Breast epithelium (tissue), 4 donors: ENCODE measurements around the gene OSBPL10. TPM values are rescaled to one million over a fixed set of nuclear protein-coding genes. Genes with fewer than 3 reads are reported as not detected.

ENCODE experiments used
- DNase-seq, 2 donors: peaks; one replicate each; pipeline ENCODE4 v3.0.0-alpha.2; 2019; ENCODE audit warnings: low spot score in 2 of 2
- H3K27ac ChIP-seq, 2 donors: fragments of 200-600 bp; sonication (generic) in 1 of 2; one replicate each; pipeline ENCODE4 v1.5.1; 2016 to 2019; ENCODE audit warnings: mild to moderate bottlenecking in 1 of 2
- H3K27me3 ChIP-seq, 2 donors: fragments of 200-600 bp; sonication (generic) in 1 of 2; one replicate each; pipeline versions ENCODE4 v1.5.1 to v1.6.0; 2017 to 2019; ENCODE audit warnings: control low read depth in 1 of 2, mild to moderate bottlenecking in 1 of 2
- H3K36me3 ChIP-seq: fragments of 200-600 bp; one replicate; pipeline ENCODE4 v1.5.1; 2019
- H3K4me1 ChIP-seq, 2 donors: fragments of 200-600 bp; sonication (generic); one replicate each; pipeline ENCODE4 v1.5.1; 2016 to 2019; ENCODE audit warnings: control low read depth in 1 of 2
- H3K4me3 ChIP-seq, 3 donors: fragments of 200-600 bp; sonication (generic); 1 replicate in 2 of 3; 2 replicates in 1 of 3; pipeline ENCODE4 v1.5.1; 2016 to 2019; ENCODE audit warnings: mild to moderate bottlenecking in 3 of 3, moderate library complexity in 2 of 3
- H3K9me3 ChIP-seq, 2 donors: fragments of 200-600 bp; sonication (generic) in 1 of 2; one replicate each; pipeline ENCODE4 v1.5.1; 2016 to 2019; ENCODE audit warnings: control low read depth in 1 of 2
- POLR2A ChIP-seq: fragments of 450-650 bp; IDR thresholded peaks from one replicate; pipeline ENCODE4 v1.6.1; 2016; ENCODE audit warnings: antibody characterized with exemption, mild to moderate bottlenecking, moderate library complexity
- POLR2AphosphoS5 ChIP-seq, 3 donors: sonication (generic); formaldehyde crosslinking; IDR thresholded peaks; one replicate each; pipeline ENCODE4 v1.6.1; 2017; ENCODE audit warnings: antibody characterized with exemption in 3 of 3
- intact Hi-C: fragments of 100-400 bp; cut with DNase I; formaldehyde crosslinking; loops from one replicate; pipeline ENCODE4 v1.15.1; 2023; ENCODE audit warnings: low total_unique reads
- total RNA-seq, 3 donors: library from RNA; depleted of rRNA; stranded (reverse); fragments of >200 nt; gene quantifications; one replicate each; pipeline ENCODE4 v1.1.0, GENCODE V29; 2016
- TF ChIP-seq, protein P1 (sequence below), 3 donors: fragments of 450-650 bp; IDR thresholded peaks; one replicate each; pipeline ENCODE4 v1.5.1; 2016 to 2017; ENCODE audit warnings: antibody characterized with exemption in 3 of 3, mild to moderate bottlenecking in 3 of 3, moderate library complexity in 3 of 3

OSBPL10 gene
- total RNA-seq, 3 donors from 2014 or later: 17.6 to 47.4 (median 26.5) TPM

- no peaks in the 10 kb centered on the region for H3K4me1 ChIP-seq
- H3K36me3 ChIP-seq: no peaks in the 10 kb centered on the region
- DNase-seq: no peak
- H3K4me3 ChIP-seq: no peak overlapping the region
- TF ChIP-seq POLR2AphosphoS5 (IDR thresholded peaks at IDR 0.05): no peak
- TF ChIP-seq, protein P1, sequence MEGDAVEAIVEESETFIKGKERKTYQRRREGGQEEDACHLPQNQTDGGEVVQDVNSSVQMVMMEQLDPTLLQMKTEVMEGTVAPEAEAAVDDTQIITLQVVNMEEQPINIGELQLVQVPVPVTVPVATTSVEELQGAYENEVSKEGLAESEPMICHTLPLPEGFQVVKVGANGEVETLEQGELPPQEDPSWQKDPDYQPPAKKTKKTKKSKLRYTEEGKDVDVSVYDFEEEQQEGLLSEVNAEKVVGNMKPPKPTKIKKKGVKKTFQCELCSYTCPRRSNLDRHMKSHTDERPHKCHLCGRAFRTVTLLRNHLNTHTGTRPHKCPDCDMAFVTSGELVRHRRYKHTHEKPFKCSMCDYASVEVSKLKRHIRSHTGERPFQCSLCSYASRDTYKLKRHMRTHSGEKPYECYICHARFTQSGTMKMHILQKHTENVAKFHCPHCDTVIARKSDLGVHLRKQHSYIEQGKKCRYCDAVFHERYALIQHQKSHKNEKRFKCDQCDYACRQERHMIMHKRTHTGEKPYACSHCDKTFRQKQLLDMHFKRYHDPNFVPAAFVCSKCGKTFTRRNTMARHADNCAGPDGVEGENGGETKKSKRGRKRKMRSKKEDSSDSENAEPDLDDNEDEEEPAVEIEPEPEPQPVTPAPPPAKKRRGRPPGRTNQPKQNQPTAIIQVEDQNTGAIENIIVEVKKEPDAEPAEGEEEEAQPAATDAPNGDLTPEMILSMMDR (IDR thresholded peaks at IDR 0.05): no peak
- TF ChIP-seq POLR2A: no peak
- H3K27me3 ChIP-seq: no peaks in the 10 kb centered on the region
- no peak overlapping the region for H3K27ac ChIP-seq
- intact Hi-C loops: no loop called here
- H3K9me3 ChIP-seq: no peaks in the 10 kb centered on the region
Measured at GRCh38 chr3:31853580-31853979, 127.5 kb downstream of the OSBPL10 start.

DNA sequence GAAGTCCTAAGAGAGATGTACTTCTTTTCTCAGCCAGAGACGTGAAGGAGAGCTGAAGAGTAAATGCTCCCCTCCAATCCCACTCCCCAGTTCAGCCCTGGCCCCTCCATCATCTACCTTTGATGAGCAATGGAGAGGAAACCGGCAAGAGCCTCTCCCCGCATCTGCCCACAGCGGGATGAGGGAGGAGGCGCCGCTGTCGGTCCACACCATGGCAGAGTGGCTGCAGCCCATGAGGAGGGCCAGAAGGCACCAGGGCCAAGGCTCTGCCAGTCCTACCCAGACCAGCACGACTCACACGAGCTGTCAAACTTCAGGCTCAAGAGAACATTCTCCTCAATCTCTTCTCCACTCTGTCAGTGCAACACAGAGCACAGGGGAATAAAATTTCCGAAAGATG is 129.8 kb downstream of the OSBPL10 start:
- no peaks in the 10 kb centered on the region for H3K4me1 ChIP-seq
- no peak overlapping the region for H3K4me3 ChIP-seq
- H3K27me3 ChIP-seq: no peaks in the 10 kb centered on the region
- no peak for TF ChIP-seq POLR2A
- TF ChIP-seq, protein P1 (IDR thresholded peaks at IDR 0.05): no peak
- TF ChIP-seq POLR2AphosphoS5 (IDR thresholded peaks at IDR 0.05): no peak
- intact Hi-C loops: no loop called here
- no peaks in the 10 kb centered on the region for H3K9me3 ChIP-seq
- no peak overlapping the region for H3K27ac ChIP-seq
- no peaks in the 10 kb centered on the region for H3K36me3 ChIP-seq
- DNase-seq: no peak

- Histone ChIP-seq H3K27ac (no peak overlapping the region), H3K4me3 (no peak overlapping the region), H3K36me3 (no peaks in the 10 kb centered on the region), H3K4me1 (no peaks in the 10 kb centered on the region), H3K9me3 (no peaks in the 10 kb centered on the region), H3K27me3 (no peaks in the 10 kb centered on the region)
- intact Hi-C loops: no loop called here
- TF ChIP-seq POLR2AphosphoS5 (IDR thresholded peaks at IDR 0.05): no peak
- no peak for TF ChIP-seq POLR2A
- TF ChIP-seq, protein P1 (IDR thresholded peaks at IDR 0.05): no peak
- DNase-seq: no peak
Measured at GRCh38 chr3:31848911-31849310, 132.2 kb downstream of the OSBPL10 start.

DNA sequence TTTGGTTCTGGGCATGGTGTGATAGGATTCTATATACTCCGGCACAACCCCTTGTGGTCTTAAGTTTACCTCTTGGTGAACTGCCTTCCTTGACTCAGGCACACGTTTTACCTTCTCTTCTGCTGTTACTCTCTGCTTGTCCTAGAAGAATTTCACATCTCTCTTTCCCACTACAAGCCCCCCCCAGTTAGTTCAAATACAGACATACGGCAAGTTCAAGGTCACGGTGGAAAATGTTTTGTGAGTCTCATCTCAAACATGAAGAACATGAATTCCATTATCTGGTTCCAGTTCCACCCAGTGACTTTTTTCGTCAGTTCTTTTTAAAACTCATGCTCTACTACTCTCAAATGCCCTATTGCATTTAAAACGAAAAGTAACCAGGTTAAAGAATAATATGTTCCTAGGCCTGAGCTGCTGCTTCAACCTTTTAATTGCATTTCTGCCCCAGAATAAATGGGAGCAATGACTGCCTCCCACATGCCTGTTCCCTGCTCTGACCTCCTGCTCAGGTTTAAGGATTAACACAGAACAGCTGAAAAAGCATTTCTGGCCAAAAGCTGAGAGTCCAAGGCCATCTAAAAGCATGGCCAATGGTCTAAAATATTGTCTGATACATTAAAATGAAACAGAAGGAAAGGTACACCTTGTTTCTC is 132.8 kb downstream of the OSBPL10 start:
- Histone ChIP-seq H3K4me3 (no peak overlapping the region), H3K36me3 (no peaks in the 10 kb centered on the region), H3K27ac (no peak overlapping the region), H3K4me1 (no peaks in the 10 kb centered on the region), H3K9me3 (no peaks in the 10 kb centered on the region), H3K27me3 (no peaks in the 10 kb centered on the region)
- DNase-seq: no peak
- TF ChIP-seq, protein P1 (IDR thresholded peaks at IDR 0.05): no peak
- TF ChIP-seq POLR2A: no peak
- no peak for TF ChIP-seq POLR2AphosphoS5 (IDR thresholded peaks at IDR 0.05)
- intact Hi-C loops: no loop called here

GRCh38 chr3:31847760-31848159 is 133.3 kb downstream of the OSBPL10 start:
- H3K27me3 ChIP-seq: no peaks in the 10 kb centered on the region
- no peak overlapping the region for H3K4me3 ChIP-seq
- H3K36me3 ChIP-seq: no peaks in the 10 kb centered on the region
- no peak for TF ChIP-seq POLR2AphosphoS5 (IDR thresholded peaks at IDR 0.05)
- TF ChIP-seq, protein P1 (IDR thresholded peaks at IDR 0.05): no peak
- no peak for TF ChIP-seq POLR2A
- H3K27ac ChIP-seq: no peak overlapping the region
- intact Hi-C loops: no loop called here
- no peak for DNase-seq
- no peaks in the 10 kb centered on the region for H3K4me1 ChIP-seq
- no peaks in the 10 kb centered on the region for H3K9me3 ChIP-seq
